PC-9 (cell line): Measurements from ENCODE around the gene GDF7.

Experiments used
- EZH2 ChIP-seq: fragments of 200-600 bp; sonication (generic); IDR thresholded peaks from 2 replicates; pipeline ENCODE4 v1.8.0; 2017; ENCODE audit warnings: antibody characterized with exemption, low read depth
- TF ChIP-seq, protein P1 (sequence below): fragments of 200-600 bp; sonication (generic); conservative IDR thresholded peaks from 2 replicates; pipeline ENCODE4 v1.6.1; 2017; ENCODE audit warnings: mixed run types, antibody characterized with exemption, mild to moderate bottlenecking, moderate library complexity

- TF ChIP-seq, protein P1, sequence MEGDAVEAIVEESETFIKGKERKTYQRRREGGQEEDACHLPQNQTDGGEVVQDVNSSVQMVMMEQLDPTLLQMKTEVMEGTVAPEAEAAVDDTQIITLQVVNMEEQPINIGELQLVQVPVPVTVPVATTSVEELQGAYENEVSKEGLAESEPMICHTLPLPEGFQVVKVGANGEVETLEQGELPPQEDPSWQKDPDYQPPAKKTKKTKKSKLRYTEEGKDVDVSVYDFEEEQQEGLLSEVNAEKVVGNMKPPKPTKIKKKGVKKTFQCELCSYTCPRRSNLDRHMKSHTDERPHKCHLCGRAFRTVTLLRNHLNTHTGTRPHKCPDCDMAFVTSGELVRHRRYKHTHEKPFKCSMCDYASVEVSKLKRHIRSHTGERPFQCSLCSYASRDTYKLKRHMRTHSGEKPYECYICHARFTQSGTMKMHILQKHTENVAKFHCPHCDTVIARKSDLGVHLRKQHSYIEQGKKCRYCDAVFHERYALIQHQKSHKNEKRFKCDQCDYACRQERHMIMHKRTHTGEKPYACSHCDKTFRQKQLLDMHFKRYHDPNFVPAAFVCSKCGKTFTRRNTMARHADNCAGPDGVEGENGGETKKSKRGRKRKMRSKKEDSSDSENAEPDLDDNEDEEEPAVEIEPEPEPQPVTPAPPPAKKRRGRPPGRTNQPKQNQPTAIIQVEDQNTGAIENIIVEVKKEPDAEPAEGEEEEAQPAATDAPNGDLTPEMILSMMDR, result peak; percentile 96
- TF ChIP-seq EZH2, result no peak
Measured at GRCh38 chr2:20635675-20636584, 31.0 kb upstream of the GDF7 start.
